Measurements from ENCODE around the gene GRM4. TPM values are rescaled to one million over a fixed set of nuclear protein-coding genes. Genes with fewer than 3 reads are reported as not detected.

The GRM4 gene
- total and polyA plus RNA-seq, 10 of the 15 experiments (the other 5 are each of a cell fraction or from before 2014, with no cell fraction given): 0.01 to 0.31 (median 0.05) TPM; not detected in 2

DNA sequence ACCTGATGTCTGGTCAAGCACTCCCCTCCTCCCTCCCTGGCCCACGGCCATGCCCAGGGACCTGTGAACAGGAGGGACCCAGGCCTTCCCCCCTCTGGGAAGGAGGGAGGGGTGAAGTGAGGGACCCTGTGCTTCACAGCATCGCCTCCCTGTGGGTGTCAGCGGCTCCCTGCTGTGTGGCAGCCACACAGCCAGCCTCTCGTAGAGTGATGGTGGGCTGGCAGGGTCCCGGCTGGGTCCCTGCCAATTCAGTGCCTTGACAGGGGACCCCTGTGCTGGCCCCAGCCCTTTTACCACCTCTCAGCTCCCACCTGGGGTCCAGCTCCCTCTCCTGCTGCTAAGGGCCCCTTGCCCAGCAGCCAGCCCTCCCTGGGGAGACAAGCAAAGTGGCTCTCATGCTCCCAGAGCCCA, 31.3 kb upstream of the GRM4 start:
- no peaks in the 10 kb centered on the region for H3K27me3 ChIP-seq (replicated peaks in 1 of 2; ENCODE audit: control insufficient read depth in 2 of 2, insufficient read depth in 2 of 2, low read length in 1 of 2)
- no peaks in the 10 kb centered on the region for H3K36me3 ChIP-seq (ENCODE audit: control insufficient read depth in 2 of 2, insufficient read depth in 2 of 2, low read length in 1 of 2)
- RAD21 ChIA-PET (ENCODE audit: unreplicated experiment): no interaction called here
- H2AFZ ChIP-seq (ENCODE audit: control insufficient read depth, low read depth, low read length): no peak overlapping the region
- no peaks in the 10 kb centered on the region; the same call in 2 of the 3 replicates for H3K9me3 ChIP-seq (replicated peaks; ENCODE audit: control insufficient read depth, insufficient read depth, low read length)
- CTCF ChIA-PET: interaction anchor here (1.6 kb wide), 1 partner anchor 19 kb away, joined by 5 read pairs; no protein-coding TSS in a partner anchor
- TF ChIP-seq RELA (IDR thresholded peaks at IDR 0.05; ENCODE audit: borderline replicate concordance, partially characterized antibody): no peak
- H3K4me1 ChIP-seq (ENCODE audit: control insufficient read depth, insufficient read depth, low read length): no peaks in the 10 kb centered on the region
- BruUV-seq (replicated peaks): no TSS peak
- H3K9ac ChIP-seq (ENCODE audit: control insufficient read depth, insufficient read depth, low read length): no peak overlapping the region
- SMC1A ChIA-PET (ENCODE audit: uncharacterized antibody, unreplicated experiment): no interaction called here
- in situ Hi-C loops (cut with MboI) (no loop called here), intact Hi-C loops (cut with micrococcal nuclease; ENCODE audit: unreplicated experiment) (no loop called here)
- no peaks in the 10 kb centered on the region for H4K20me1 ChIP-seq (ENCODE audit: control insufficient read depth, insufficient read depth)
- no peak overlapping the region for H3K4me2 ChIP-seq (ENCODE audit: control insufficient read depth, insufficient read depth)
- ATAC-seq (no peak), FAIRE-seq (no peak), DNase-seq (ENCODE audit: low read depth, low spot score) (no peak)
- POLR2A ChIA-PET: no interaction called here
- 55% methylated on average over 5 of the region's 5 CpGs for WGBS (ENCODE audit: insufficient coverage, insufficient replicate concordance, low lambda C conversion rate, missing lambda C conversion rate)
- no peak overlapping the region for H3K27ac ChIP-seq (ENCODE audit: control insufficient read depth, insufficient read depth)
- H3K79me2 ChIP-seq (ENCODE audit: control insufficient read depth, insufficient read depth, low read length): no peaks in the 10 kb centered on the region
- no peak overlapping the region for H3K4me3 ChIP-seq

DNA sequence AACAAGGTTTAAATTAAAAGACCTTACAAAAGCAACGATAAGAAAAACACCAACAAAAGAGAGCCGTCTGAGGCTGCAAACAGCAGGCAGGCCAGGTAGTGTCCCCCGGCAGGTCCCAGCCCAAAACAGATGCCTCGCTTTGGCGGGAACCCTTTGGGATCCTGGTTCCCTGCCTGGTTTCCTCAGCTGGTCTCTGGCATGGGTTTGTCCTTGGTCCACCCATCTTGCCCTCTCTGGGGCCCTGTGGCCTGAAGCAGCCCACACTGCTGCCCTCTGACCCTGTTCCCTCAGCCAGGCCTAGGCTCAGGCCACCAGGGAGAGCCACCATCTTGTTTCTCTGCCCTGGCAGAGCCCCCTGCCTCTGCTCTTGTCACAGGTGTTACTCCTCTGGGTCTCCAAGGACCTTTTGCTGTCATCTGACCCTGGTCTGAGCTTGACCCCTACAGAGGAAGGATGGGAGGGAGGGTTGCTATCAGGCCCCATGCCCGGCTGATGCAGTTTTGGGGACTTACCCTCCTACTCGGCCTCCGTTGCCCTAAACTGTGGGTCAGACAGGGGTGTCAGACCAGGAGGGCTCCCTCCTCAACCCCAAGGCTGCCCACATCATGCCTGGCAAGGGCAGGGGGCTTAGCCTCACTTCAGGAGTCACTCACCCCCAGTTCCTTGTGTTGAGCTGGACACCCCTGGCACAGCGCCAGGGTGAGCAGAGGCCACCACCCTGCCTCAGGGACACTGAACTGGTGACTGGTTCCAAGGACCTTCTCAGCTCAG, 30.6 kb upstream of the GRM4 start:
- no peak for FAIRE-seq
- WGBS (ENCODE audit: insufficient coverage, insufficient replicate concordance, low lambda C conversion rate, missing lambda C conversion rate): 86% methylated on average over 9 of the region's 9 CpGs

More for the DNA sequence above, 30.6 kb upstream of the GRM4 start:
- no TSS peak for BruUV-seq (replicated peaks)
- intact Hi-C loops (cut with micrococcal nuclease; ENCODE audit: unreplicated experiment): no loop called here
- Histone ChIP-seq H3K27me3 (replicated peaks in 1 of 2; ENCODE audit: control insufficient read depth in 2 of 2, insufficient read depth in 2 of 2, low read length in 1 of 2) (no peaks in the 10 kb centered on the region), H3K4me1 (ENCODE audit: control insufficient read depth, insufficient read depth, low read length) (no peaks in the 10 kb centered on the region), H3K9ac (ENCODE audit: control insufficient read depth, insufficient read depth, low read length) (no peak overlapping the region), H3K27ac (ENCODE audit: control insufficient read depth, insufficient read depth) (no peak overlapping the region), H4K20me1 (ENCODE audit: control insufficient read depth, insufficient read depth) (no peaks in the 10 kb centered on the region), H3K9me3 (replicated peaks; ENCODE audit: control insufficient read depth, insufficient read depth, low read length) (no peaks in the 10 kb centered on the region), H3K79me2 (ENCODE audit: control insufficient read depth, insufficient read depth, low read length) (no peaks in the 10 kb centered on the region), H3K4me3 (no peak overlapping the region), H3K4me2 (ENCODE audit: control insufficient read depth, insufficient read depth) (no peak overlapping the region), H3K36me3 (ENCODE audit: control insufficient read depth in 2 of 2, insufficient read depth in 2 of 2, low read length in 1 of 2) (no peaks in the 10 kb centered on the region), H2AFZ (ENCODE audit: control insufficient read depth, low read depth, low read length) (no peak overlapping the region)
- ATAC-seq: no peak
- CTCF ChIA-PET: interaction anchor here (0.6 kb wide), 1 partner anchor 239 kb away, joined by 3 read pairs; no protein-coding TSS in a partner anchor
- RAD21 ChIA-PET (ENCODE audit: unreplicated experiment): no interaction called here
- POLR2A ChIA-PET: interaction anchor here (0.7 kb wide), 1 partner anchor 20 kb away, joined by 5 read pairs; no protein-coding TSS in a partner anchor
- TF ChIP-seq NFYA (IDR thresholded peaks at IDR 0.05; ENCODE audit: borderline replicate concordance, low read depth, low read length): no peak
- TF ChIP-seq RFX5 (IDR thresholded peaks at IDR 0.05; ENCODE audit: low read depth, low read length): no peak
- no peak for TF ChIP-seq SUZ12 (IDR thresholded peaks at IDR 0.05; ENCODE audit: unreplicated experiment)
- TF ChIP-seq IRF4 (IDR thresholded peaks at IDR 0.05; ENCODE audit: low read depth, low read length): no peak
- no peak for TF ChIP-seq CEBPB (IDR thresholded peaks at IDR 0.05; ENCODE audit: borderline replicate concordance in 1 of 2, low read depth in 2 of 2, low read length in 2 of 2)
- no peak for DNase-seq (ENCODE audit: low read depth, low spot score)
- in situ Hi-C loops (cut with MboI): no loop called here
- SMC1A ChIA-PET (ENCODE audit: uncharacterized antibody, unreplicated experiment): no interaction called here

All from GM12878 (cell line).